ENCODE results near the gene EXOSC3. TPM values are rescaled to one million over a fixed set of nuclear protein-coding genes. Genes with fewer than 3 reads are reported as not detected.

The EXOSC3 gene
- total and polyA plus RNA-seq, 2 of the 8 experiments (the other 6 are each of a cell fraction or from before 2014, with no cell fraction given) = 46.7 to 73.4 TPM

DNA sequence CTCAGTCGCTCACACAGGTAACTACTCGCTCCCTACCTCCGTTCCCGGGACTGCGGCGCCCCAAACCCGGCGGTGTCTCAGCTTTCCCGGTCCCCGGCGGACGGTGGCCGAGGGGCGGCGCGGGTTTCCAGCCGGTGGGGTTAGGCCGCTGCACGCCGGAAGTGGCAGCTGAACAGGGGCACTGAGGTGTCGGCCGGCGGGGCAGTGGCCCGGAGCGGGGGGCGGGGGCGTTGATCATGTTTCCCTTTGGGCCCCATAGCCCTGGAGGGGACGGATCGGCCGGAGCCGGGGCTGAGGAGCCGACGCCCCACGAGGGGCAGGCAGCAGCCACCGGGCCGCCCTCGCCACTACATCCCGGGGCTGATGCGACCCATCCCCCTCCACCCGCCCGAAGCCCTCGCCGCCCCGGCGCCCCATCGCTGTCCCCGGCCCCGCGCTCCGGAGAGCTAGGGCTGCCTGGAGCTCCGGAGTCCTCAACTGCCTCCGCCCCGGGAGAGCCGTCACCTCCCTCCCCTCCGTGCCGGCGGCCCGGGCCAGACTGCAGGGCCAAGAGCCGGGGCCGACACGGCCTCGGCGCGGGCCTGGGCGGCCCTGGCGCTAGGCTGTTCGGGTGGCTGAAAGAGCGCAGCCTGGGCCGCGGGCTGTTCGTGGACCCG lies 15.9 kb upstream of the EXOSC3 start, which contains the start of gene DCAF10 (continued):
- TF ChIP-seq EP300 (IDR thresholded peaks at IDR 0.05; ENCODE audit: borderline replicate concordance in 1 of 2, low read depth in 2 of 2, low read length in 2 of 2) (peak in 1 of 2 experiments; percentile 86; a peak in 1 of 3 replicates), MAFK (IDR thresholded peaks at IDR 0.05; ENCODE audit: low read depth, low read length) (no peak), RBBP5 (IDR thresholded peaks at IDR 0.05; ENCODE audit: borderline replicate concordance, low read depth, low read length) (peak; percentile 71), CTBP2 (IDR thresholded peaks at IDR 0.05; ENCODE audit: borderline replicate concordance, insufficient read depth, insufficient read length, low read length) (peak; percentile 92), FOSL1 (IDR thresholded peaks at IDR 0.05; ENCODE audit: insufficient read depth, low read depth, low read length) (peak; percentile 37; the same call in 1 of the 2 replicates), CEBPB (IDR thresholded peaks at IDR 0.05; ENCODE audit: low read depth, low read length) (peak; percentile 26; the same call in 1 of the 2 replicates), EGR1 (IDR thresholded peaks at IDR 0.05; ENCODE audit: borderline replicate concordance, low read depth, low read length) (peak; percentile 74; the same call in 1 of the 2 replicates), PHF8 (conservative IDR thresholded peaks at IDR 0.05; ENCODE audit: low read depth, low read length) (peak; percentile 84), GTF2F1 (IDR thresholded peaks at IDR 0.05; ENCODE audit: borderline replicate concordance, low read depth, low read length) (0 out of 2 replicates have a peak, but pooled peaks have one; percentile 20), KDM5A (IDR thresholded peaks at IDR 0.05; ENCODE audit: low read length) (peak; percentile 78), HDAC6 (IDR thresholded peaks at IDR 0.05; ENCODE audit: low read depth, low read length) (no peak), POLR2AphosphoS5 (IDR thresholded peaks at IDR 0.05; ENCODE audit: low read depth, low read length) (peak; percentile 89), BACH1 (IDR thresholded peaks at IDR 0.05; ENCODE audit: low read length) (no peak), ZNF274 (IDR thresholded peaks at IDR 0.05; ENCODE audit: borderline replicate concordance, extremely low read depth, low read length) (no peak)
- TF ChIP-seq, protein P1, sequence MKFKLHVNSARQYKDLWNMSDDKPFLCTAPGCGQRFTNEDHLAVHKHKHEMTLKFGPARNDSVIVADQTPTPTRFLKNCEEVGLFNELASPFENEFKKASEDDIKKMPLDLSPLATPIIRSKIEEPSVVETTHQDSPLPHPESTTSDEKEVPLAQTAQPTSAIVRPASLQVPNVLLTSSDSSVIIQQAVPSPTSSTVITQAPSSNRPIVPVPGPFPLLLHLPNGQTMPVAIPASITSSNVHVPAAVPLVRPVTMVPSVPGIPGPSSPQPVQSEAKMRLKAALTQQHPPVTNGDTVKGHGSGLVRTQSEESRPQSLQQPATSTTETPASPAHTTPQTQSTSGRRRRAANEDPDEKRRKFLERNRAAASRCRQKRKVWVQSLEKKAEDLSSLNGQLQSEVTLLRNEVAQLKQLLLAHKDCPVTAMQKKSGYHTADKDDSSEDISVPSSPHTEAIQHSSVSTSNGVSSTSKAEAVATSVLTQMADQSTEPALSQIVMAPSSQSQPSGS (IDR thresholded peaks at IDR 0.05; ENCODE audit: low read length) = peak; percentile 67; the same call in 1 of the 2 replicates
